ENCODE measurements around the gene GALNT2.

The GALNT2 gene

GRCh38 chr1:230170622-230171021 lies 103.6 kb downstream of the GALNT2 start:
- DNase-seq = no peak

- DNase-seq = no peak
These were observed 104.4 kb downstream of the GALNT2 start for GRCh38 chr1:230171356-230172015.

- DNase-seq = no peak
These were observed 105.0 kb downstream of the GALNT2 start for GRCh38 chr1:230172016-230172537.

- no peak for DNase-seq
These were observed 106.3 kb downstream of the GALNT2 start for GRCh38 chr1:230173187-230173975.

GRCh38 chr1:230174041-230174440 lies 107.0 kb downstream of the GALNT2 start:
- DNase-seq = no peak

GRCh38 chr1:230174471-230175162 lies 107.6 kb downstream of the GALNT2 start:
- no peak for DNase-seq

GRCh38 chr1:230175163-230175747 lies 108.2 kb downstream of the GALNT2 start:
- DNase-seq = peak; percentile 78

- no peak for DNase-seq
These were observed 108.8 kb downstream of the GALNT2 start for GRCh38 chr1:230175839-230176238.

GRCh38 chr1:230176326-230176725 lies 109.3 kb downstream of the GALNT2 start:
- no peak for DNase-seq

- DNase-seq = peak; percentile 88
These were observed 109.9 kb downstream of the GALNT2 start for GRCh38 chr1:230176871-230177411.

- no peak for DNase-seq
These were observed 112.2 kb downstream of the GALNT2 start for GRCh38 chr1:230179249-230179648.

- no peak for DNase-seq
These were observed 118.3 kb downstream of the GALNT2 start for GRCh38 chr1:230185076-230186001.

GRCh38 chr1:230186003-230186863 lies 119.2 kb downstream of the GALNT2 start:
- DNase-seq = no peak

- DNase-seq = no peak
These were observed 119.8 kb downstream of the GALNT2 start for GRCh38 chr1:230186874-230187273.

- no peak for DNase-seq
These were observed 120.3 kb downstream of the GALNT2 start for GRCh38 chr1:230187290-230187689.

- DNase-seq = no peak
These were observed 121.8 kb downstream of the GALNT2 start for GRCh38 chr1:230188826-230189225.

GRCh38 chr1:230189341-230189740 lies 122.3 kb downstream of the GALNT2 start:
- DNase-seq = no peak

- DNase-seq = no peak
These were observed 122.8 kb downstream of the GALNT2 start for GRCh38 chr1:230189824-230190223.

- peak; percentile 95 for DNase-seq
These were observed 124.2 kb downstream of the GALNT2 start for GRCh38 chr1:230191079-230191804.

GRCh38 chr1:230191855-230192254 lies 124.8 kb downstream of the GALNT2 start:
- DNase-seq = no peak
